ENCODE measurements around the gene YIF1A.

GRCh38 chr11:66266378-66267038 lies 22.4 kb downstream of the YIF1A start:
- TF ChIP-seq CTCF (IDR thresholded peaks at IDR 0.05; ENCODE audit: poor library complexity), result no peak
- TF ChIP-seq EZH2 (IDR thresholded peaks at IDR 0.05; ENCODE audit: borderline replicate concordance), result no peak

Data from hepatocyte (in vitro differentiated cells).